ENCODE results near the gene SLC8A1. TPM values are rescaled to one million over a fixed set of nuclear protein-coding genes. Genes with fewer than 3 reads are reported as not detected.

SLC8A1 gene
- total and polyA plus RNA-seq, 2 of the 13 experiments (the other 11 are each of a cell fraction or from before 2014, with no cell fraction given), result not detected

- ChIA-PET POLR2A (no interaction called here), CTCF (ENCODE audit: low intra/inter-chr PET ratio, low total read pairs) (no interaction called here)
- no peaks in the 10 kb centered on the region for H3K4me1 ChIP-seq (ENCODE audit: insufficient read depth, low read length)
- no peak overlapping the region for H3K27ac ChIP-seq (ENCODE audit: extremely low read length, insufficient read depth, low read length)
- H3K36me3 ChIP-seq (replicated peaks in 1 of 2; ENCODE audit: control insufficient read depth in 1 of 2, insufficient read depth in 2 of 2, low read length in 2 of 2), result no peaks in the 10 kb centered on the region
- ATAC-seq (no peak), FAIRE-seq (no peak), DNase-seq (ENCODE audit: low spot score) (no peak)
- no TSS peak for BruUV-seq (replicated peaks)
- no peak for TF ChIP-seq TAF15 (IDR thresholded peaks at IDR 0.05; ENCODE audit: low read depth, low read length, poor library complexity, severe bottlenecking)
- TF ChIP-seq ERF (CRISPR knock-in tag; IDR thresholded peaks at IDR 0.05), result no peak
- TF ChIP-seq ZNF569 (CRISPR knock-in tag; IDR thresholded peaks at IDR 0.05; ENCODE audit: borderline replicate concordance), result no peak
- TF ChIP-seq TARDBP (CRISPR knock-in tag; IDR thresholded peaks at IDR 0.05), result no peak
- no peak for TF ChIP-seq ATF7-NPFF (CRISPR knock-in tag; IDR thresholded peaks at IDR 0.05; ENCODE audit: low read depth)
- no peaks in the 10 kb centered on the region for H3K9me3 ChIP-seq (ENCODE audit: low read length)
- in situ Hi-C loops (cut with HindIII; ENCODE audit: extremely low pct_ligation_motif_present, low pct_unique_long_range_greater_than_20kb) (no loop called here), intact Hi-C loops (cut with micrococcal nuclease; ENCODE audit: unreplicated experiment) (no loop called here)
- no peaks in the 10 kb centered on the region for H3K79me2 ChIP-seq (ENCODE audit: insufficient read depth, low read length)
- no peak overlapping the region for H3K4me2 ChIP-seq (ENCODE audit: low read depth, low read length)
- no peak overlapping the region for H3K4me3 ChIP-seq (replicated peaks in 1 of 3; ENCODE audit: insufficient read depth in 1 of 3, low read depth in 2 of 3, low read length in 3 of 3)
- no peak overlapping the region for H2AFZ ChIP-seq (ENCODE audit: low read length)
- no peak overlapping the region for H3K9ac ChIP-seq (ENCODE audit: insufficient read depth, low read depth, low read length)
- no peaks in the 10 kb centered on the region for H4K20me1 ChIP-seq (ENCODE audit: insufficient read depth, low read length)
- H3K27me3 ChIP-seq (ENCODE audit: control insufficient read depth in 1 of 2, insufficient read depth in 2 of 2, low read length in 2 of 2), result no peaks in the 10 kb centered on the region
Observed at GRCh38 chr2:40201425-40201824, 250.5 kb downstream of the SLC8A1 start.

- Histone ChIP-seq H3K4me2 (ENCODE audit: low read depth, low read length) (no peak overlapping the region), H3K27me3 (ENCODE audit: control insufficient read depth in 1 of 2, insufficient read depth in 2 of 2, low read length in 2 of 2) (no peaks in the 10 kb centered on the region), H3K79me2 (ENCODE audit: insufficient read depth, low read length) (no peaks in the 10 kb centered on the region), H3K4me1 (ENCODE audit: insufficient read depth, low read length) (no peaks in the 10 kb centered on the region), H3K4me3 (replicated peaks in 1 of 3; ENCODE audit: insufficient read depth in 1 of 3, low read depth in 2 of 3, low read length in 3 of 3) (no peak overlapping the region), H3K36me3 (replicated peaks in 1 of 2; ENCODE audit: control insufficient read depth in 1 of 2, insufficient read depth in 2 of 2, low read length in 2 of 2) (no peaks in the 10 kb centered on the region), H2AFZ (ENCODE audit: low read length) (no peak overlapping the region), H3K27ac (ENCODE audit: extremely low read length, insufficient read depth, low read length) (no peak overlapping the region), H3K9me3 (ENCODE audit: low read length) (no peaks in the 10 kb centered on the region), H3K9ac (ENCODE audit: insufficient read depth, low read depth, low read length) (no peak overlapping the region), H4K20me1 (ENCODE audit: insufficient read depth, low read length) (no peaks in the 10 kb centered on the region)
- DNase-seq (ENCODE audit: low spot score) (no peak), ATAC-seq (no peak), FAIRE-seq (no peak)
- no peak for TF ChIP-seq ZNF713 (CRISPR knock-in tag; IDR thresholded peaks at IDR 0.05)
- no peak for TF ChIP-seq ZNF644 (CRISPR knock-in tag; IDR thresholded peaks at IDR 0.05; ENCODE audit: low read depth)
- no peak for TF ChIP-seq HNF4A (CRISPR knock-in tag; IDR thresholded peaks at IDR 0.05)
- TF ChIP-seq MBNL3 (CRISPR knock-in tag; conservative IDR thresholded peaks at IDR 0.05), result no peak
- TF ChIP-seq ZXDC (CRISPR knock-in tag; IDR thresholded peaks at IDR 0.05), result no peak
- no peak for TF ChIP-seq ZFY (CRISPR knock-in tag; IDR thresholded peaks at IDR 0.05)
- no peak for TF ChIP-seq CERS6 (CRISPR knock-in tag; IDR thresholded peaks at IDR 0.05)
- TF ChIP-seq CREBL2 (CRISPR knock-in tag; IDR thresholded peaks at IDR 0.05; ENCODE audit: borderline replicate concordance), result no peak
- no TSS peak for BruUV-seq (replicated peaks)
- CTCF ChIA-PET (ENCODE audit: low intra/inter-chr PET ratio, low total read pairs), result no interaction called here
- in situ Hi-C loops (cut with HindIII; ENCODE audit: extremely low pct_ligation_motif_present, low pct_unique_long_range_greater_than_20kb) (no loop called here), intact Hi-C loops (cut with micrococcal nuclease; ENCODE audit: unreplicated experiment) (no loop called here)
- WGBS (ENCODE audit: low lambda C conversion rate), result 21% methylated on average over 2 of the region's 2 CpGs
- POLR2A ChIA-PET, result no interaction called here
Observed at GRCh38 chr2:40200366-40200915, 251.4 kb downstream of the SLC8A1 start.
